HG02884 (cell line): ENCODE data around the gene PLPP6.

Experiments
- ATAC-seq: cut with Tn5 transposase; IDR thresholded peaks from one replicate; pipeline ENCODE4 v1.9.1; 2021; ENCODE audit warnings: mild to moderate bottlenecking, moderate library complexity; ENCODE audit not compliant: unreplicated experiment

Gene PLPP6

DNA sequence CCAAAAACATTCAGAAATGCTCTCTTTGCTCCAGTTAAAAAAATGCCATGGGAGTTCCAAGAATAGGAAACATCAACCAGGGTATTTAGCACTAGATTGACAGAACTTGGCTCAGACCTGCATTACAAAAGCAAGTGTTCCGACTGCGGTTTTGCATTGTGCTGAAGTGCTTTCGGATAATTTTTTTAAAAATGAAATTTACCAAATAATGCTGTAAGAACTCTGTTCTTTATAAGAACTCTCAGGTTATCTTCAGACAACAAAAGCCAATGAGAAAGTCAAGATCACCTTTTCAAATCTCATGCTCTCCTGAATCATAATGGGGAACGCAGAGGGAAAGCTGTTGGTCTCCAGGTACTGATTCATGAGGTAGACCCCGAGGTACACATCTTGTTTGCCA is 483 bp upstream of the PLPP6 start:
- ATAC-seq = no peak

DNA sequence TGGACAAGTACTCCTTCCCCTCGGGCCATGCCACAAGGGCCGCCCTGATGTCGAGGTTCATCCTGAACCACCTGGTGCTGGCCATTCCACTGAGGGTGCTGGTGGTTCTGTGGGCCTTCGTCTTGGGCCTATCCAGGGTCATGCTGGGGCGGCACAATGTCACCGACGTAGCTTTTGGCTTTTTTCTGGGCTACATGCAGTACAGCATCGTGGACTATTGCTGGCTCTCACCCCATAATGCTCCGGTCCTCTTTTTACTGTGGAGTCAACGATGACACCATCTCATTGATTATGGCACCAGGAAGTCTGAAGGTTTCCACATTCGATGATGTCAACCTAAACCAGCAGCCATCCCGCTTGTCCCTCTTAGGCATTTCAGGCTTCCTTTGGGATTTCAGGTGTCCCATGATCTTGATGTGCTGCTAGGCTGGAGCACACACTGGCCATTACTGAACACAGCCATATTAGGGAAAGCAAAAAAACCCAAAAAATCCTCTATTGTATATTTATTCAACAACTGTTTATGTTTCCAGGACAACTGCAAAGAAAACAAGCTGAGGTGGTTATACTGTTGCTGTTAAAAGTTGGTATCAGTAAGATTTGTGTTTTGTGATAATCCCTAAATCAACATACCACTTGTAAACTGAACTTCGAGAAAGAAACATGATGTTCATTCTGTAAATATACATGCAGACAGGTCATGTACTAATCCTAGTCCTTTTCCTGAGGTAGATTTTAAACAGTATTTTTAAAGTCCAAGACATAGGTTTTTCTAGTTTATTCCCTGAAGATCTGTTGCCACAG is 1.1 kb downstream of the PLPP6 start:
- no peak for ATAC-seq

DNA sequence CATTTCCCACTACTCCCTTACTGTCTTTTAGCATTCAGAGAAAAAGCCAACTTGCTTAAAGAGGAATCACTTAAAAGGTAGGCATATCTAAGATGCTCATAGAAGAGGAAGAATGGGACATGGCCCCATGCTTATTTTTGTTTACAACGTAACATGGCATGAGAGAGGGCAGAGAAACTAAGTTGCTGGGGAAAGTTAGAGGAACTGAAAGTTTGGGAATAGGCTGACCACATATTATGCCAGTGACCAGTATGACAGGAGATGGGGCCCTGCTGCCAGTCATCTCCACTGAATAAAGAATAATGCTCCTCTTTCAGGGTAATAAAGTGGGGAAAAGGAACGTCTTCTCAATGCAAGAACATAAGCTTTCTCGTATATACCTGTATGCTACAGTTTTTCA is 1.9 kb downstream of the PLPP6 start:
- no peak for ATAC-seq

DNA sequence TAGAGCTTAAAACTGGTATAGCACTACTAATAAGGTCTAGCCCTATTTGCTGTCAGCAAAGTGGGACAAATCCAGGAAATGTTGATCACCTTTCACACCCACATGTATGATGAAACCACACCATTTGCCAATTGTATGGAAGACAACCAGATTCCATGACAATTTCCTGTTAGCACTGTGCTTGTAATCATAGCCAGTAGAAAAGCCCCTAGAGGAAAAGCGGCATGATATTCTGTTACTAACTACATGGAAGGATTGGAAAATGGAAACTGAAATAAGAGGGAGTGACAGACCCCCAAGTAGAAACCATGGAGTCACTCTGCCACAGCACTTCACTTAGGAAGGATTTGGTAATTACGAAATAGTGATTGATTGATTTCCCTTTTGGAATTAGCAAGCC is 3.3 kb downstream of the PLPP6 start:
- ATAC-seq = no peak

DNA sequence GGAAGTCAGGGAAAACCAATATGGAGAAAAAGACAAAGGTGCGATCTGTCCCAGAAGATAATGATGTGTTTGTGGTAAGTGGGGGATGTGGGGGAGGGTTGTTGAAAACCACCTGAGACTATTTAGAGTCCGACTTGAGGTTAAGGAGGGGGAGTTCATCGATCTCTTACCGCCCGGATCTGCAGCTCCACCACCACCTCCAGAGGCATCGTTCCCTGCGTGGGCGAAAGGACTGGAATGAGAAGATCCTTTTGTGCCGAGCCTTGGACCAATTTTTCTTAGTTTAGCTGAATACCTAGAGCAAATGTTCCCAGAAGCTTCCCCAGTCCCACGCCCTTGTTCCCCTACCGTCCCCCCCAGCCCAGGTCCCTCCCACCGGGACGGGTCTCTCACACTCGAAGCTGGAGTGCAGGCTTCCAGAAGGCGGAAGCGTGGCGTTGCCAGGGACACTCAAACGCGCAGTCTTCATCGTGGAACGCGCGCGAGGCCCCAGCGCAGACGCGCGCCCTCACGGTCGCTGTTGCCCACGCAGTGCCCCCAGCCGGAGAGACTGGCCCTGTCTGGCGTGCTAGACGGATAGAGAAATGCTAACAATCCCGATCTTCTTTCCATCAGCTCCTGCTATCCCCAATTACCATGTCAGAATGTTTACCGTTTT is 4.1 kb downstream of the PLPP6 start, which contains the start of gene SPATA6L:
Gene SPATA6L, minus strand, starts transcription at position 439 of the 658 bp plus-strand sequence. Its CDS starts 230 bp downstream, at position 209.
- peak; percentile 28 for ATAC-seq

DNA sequence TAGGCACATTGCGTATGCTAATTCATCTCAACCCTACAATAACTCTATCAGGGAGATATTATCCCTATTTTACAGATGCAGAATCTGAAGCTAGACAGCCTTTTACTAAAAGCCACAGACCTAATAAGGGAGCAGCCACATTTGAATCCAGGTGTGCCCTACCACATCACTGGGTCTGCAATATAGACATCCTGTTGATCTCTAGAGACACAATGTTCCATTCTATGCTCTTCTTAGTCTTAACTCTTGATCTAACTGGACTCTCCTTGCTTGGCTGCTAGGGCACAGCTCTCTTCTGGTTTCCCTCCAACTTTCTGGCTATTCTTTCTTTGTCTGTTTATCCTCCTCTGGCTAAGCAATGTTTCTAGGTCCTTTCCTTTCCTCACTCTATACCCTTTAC is 5.6 kb downstream of the PLPP6 start:
- ATAC-seq = no peak

DNA sequence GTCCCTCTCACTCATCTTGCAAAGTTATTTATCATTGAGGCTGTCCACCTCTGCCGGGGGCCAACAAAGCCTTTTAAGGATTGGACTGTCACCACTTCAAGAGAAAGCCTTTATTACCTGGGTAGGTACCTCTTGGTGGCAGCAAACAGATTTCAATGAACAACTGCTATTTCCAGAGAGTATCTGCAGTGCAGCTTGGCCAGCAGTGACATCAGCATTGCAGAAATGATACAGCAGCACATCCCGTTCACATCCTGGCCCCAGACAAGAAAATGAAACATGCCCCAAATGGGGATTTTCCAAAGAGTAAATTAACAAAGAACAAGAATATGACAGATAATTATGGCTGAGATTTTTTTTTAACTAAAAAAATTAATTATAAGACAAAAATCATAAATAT is 6.5 kb downstream of the PLPP6 start:
- no peak for ATAC-seq

DNA sequence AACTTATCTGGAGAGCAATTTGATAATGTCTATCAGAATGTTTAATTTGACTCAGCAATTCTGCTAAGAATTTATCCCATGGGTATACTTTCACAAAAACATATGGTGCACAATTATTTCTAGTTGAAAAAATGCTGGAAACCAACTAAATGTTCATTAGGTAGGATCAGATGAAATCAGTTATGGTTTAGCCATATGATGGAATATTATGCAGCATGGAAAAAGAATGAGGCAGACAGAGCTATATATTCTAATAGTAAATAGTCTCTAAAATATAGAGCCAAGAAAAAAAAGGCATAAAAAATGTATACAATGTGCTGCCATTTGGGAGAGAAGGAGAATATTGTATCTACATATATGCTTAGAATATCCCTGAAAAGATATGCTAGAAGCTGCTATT is 7.8 kb downstream of the PLPP6 start:
- no peak for ATAC-seq

DNA sequence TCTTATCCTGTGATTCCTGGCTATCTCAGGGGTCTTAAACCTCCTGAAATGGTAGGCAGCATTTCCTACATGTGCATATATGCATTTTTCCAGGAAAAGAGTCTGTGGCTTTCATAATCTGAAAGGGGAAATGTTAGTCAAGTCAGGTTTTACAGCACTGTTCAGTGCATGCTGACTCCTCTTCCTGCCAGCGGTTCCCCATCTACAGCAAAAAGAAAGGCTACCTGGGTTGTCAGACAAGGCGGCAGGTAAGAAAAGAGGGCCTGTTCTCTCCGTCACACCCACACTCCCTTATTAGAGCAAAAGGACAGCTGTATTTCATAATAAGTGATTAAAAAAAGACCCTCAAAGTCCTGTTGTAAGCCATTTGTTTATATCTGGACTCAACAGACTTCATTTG is 8.5 kb downstream of the PLPP6 start:
- no peak for ATAC-seq

DNA sequence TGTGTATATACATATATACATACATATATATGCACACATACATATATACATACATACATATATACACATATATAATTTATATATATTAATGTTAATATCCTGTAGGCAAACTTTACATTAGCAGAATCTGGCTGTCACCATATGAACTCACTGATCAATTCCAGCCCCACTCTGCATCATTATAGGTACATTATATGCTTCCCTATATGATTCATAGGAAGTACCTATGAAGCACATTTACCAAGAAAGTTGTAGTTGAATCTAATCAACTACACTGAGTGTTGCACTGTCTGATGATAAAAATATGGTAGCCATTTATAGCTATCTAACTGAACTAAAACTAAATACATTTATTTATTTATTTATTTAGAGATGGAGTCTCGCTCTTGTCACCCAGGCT is 9.6 kb downstream of the PLPP6 start:
- no peak for ATAC-seq

DNA sequence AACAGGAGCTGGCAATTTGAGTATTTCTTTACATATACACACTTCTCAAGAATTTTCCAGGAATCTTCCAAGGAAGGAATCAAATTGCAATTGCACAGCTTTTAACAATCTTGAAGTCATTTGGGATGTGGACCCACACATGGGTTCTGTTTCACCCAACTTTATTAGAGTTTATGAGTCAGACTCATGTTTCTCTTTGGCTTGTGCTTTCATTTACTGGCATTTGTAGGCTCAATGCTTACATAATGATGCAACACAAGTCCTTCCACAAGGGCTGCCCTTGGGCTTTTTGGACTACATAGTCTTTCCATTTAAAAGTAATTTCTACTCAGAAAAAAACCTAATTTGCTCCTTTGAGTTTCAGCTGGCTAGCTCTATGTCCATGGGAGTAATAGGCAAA is 12.7 kb downstream of the PLPP6 start:
- ATAC-seq = no peak

DNA sequence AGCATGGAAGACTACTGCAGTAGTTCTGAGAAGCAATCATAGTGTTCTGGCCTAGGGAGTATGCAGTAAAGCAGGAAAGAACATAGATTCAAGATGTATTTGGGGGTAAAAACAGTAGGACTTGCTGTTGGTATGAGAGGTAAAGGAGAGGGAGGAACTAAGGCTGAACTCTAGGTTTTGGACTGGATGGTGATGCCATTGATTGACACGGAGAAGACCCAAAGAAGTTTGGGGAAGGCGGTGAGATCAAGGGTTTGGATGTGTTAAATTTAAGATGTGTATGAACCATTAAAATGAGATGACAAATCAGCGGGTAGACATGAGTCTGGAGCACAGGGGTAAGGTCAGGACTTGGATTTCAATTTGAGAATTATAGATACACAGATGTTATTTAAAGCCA is 15.3 kb downstream of the PLPP6 start:
- no peak for ATAC-seq

DNA sequence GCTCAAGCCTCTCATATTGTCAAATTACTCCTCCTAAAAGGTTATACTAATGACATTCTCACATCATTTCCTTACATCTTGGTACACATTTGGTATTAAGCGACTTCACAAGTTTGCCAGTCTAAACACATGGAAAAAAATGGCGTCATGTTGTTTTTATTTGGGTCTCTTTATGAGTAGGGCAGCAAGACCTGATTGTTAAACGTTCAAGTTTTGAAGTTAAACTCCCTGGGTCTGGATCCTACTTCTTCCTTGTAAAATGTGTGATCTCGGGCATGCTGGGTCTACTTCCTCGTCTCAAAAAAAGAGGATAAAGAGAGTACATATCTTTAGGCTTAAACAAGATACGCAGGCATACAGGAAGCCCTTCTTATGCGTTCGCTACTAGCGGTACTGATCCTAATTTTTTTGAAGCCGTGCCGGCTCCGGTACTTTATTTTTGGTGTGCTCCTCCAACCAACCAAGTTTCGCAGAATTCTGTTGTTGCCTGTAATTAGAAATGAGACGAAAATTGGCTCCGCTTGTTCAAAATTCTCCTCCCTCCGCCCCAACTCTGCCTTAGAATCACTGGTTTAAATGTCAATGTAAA is 16.7 kb downstream of the PLPP6 start:
- peak; percentile 7 for ATAC-seq

DNA sequence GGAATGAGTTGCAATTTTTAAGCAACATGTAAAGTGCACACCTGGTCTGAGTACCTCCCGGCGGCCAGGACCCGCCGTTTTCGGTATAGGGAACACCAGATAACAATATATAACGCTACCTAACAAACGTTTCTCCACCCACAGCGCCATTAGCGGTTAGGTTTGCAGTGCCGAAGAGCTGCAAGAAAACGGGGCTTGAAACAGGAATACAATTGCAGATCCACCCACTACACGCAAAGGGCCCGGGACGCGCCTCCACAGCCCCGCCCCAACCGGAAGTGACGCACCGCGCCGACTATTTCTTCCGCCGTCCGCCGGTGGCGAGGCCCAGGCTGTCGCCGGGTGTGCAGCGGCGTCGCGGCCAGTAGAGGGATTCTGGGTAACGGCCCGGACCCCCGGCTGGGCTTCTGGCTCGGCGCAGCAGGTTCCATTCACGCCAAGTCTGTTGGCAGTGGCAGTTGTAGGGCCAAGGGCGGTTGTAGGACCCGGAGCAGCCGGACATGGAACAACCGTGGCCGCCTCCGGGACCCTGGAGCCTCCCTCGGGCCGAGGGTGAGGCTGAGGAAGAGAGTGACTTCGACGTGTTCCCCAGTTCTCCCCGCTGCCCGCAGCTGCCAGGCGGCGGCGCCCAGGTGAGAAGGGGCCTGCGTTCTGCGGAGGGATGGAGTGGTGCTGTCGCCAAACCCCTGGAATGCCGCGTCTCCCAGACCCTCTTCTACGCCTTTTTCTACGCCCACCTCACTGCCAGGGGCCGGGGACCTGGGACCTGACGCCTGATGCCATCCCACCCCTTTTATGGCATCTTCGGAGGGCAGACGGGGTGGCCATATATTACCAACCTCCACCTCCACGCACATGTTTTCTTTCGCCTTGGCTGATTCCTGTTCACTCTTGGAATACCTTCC is 17.4 kb downstream of the PLPP6 start, which contains the start of gene CDC37L1:
Gene CDC37L1, plus strand, starts transcription at position 302 of the 905 bp plus-strand sequence. Its CDS starts 199 bp downstream, at position 501.
- ATAC-seq = peak; percentile 90

DNA sequence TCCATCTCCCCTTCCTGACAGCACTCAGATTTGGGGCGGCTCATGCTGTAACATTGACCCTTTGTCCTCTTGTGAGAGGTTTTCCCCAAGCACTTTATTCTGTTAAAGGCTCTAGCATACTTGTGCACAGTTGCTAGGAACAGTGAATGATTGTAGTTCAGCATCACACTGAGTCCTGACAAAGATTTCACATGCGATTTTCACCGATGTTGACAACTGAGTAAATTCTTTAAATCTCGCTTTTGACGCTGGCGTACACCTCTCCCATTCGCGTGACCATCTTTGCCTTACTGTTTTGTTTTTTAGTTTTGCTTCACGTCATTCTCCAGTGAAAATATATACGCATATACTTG is 18.1 kb downstream of the PLPP6 start:
- ATAC-seq = no peak

DNA sequence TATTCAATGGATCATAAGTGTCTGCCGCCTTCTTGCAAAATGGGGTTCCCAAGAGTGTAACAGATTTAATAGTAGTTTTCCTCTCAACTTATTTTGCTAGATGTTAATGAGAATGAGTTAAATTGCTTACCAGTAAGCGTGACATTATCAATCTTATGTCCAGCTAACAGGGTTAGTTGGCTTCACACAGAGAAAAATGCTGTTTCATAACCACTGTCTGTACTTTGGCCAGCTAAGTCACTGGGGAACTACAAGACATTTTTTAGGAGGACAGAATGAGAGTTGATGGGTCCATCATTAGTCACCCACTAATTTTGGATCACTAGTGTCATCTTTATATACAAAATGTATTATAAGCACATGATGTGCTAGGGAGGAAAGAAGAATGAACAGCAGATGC is 18.7 kb downstream of the PLPP6 start:
- no peak for ATAC-seq

DNA sequence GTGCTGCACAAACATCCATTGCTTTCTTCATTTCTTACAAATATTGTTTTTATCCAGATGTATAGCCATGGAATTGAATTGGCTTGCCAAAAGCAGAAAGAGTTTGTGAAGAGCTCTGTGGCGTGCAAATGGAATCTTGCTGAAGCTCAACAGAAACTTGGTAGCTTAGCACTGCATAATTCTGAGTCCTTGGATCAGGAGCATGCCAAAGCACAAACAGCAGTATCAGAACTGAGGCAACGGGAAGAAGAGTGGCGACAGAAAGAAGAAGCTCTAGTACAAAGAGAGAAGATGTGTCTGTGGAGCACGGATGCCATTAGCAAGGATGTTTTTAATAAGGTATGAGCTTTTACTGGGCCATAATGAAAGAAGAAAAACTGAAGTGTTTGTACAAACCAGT is 22.7 kb downstream of the PLPP6 start:
- ATAC-seq = no peak

DNA sequence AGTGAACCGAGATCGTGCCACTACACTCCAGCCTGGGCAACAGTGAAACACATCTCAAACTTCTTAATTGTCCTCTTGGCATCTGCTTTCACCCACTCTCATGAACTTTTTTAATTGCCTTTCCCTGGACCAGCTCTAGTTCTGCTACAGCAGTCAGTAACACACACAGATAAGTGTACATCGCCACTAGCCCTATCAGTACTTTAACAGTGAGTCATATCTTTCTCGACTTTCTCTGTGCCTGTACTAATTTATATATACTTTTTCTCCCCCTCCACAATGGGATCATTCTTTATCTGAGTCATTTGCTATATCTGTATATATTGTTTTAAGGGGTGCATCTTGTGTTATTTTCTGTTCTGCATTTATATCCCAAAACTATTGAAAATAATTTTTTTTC is 24.0 kb downstream of the PLPP6 start:
- ATAC-seq = no peak

DNA sequence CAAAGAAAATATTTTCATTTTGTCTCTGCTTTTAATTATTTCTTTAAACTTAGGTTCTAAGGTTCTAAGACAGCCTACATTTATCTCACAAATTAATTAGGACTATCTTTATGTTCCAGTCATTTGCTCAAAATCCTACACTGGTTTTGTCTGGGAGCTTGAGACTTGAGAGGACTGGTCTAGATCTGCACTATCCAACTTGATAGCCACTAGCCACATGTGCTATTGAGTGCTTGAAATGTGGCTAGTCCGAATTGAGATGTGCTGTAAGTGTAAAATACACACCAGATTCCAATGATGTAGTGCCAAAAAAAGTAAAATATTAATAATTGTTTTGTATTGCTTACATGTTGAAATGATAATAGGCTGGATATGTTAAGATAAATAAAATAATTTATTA is 24.5 kb downstream of the PLPP6 start:
- ATAC-seq = no peak

DNA sequence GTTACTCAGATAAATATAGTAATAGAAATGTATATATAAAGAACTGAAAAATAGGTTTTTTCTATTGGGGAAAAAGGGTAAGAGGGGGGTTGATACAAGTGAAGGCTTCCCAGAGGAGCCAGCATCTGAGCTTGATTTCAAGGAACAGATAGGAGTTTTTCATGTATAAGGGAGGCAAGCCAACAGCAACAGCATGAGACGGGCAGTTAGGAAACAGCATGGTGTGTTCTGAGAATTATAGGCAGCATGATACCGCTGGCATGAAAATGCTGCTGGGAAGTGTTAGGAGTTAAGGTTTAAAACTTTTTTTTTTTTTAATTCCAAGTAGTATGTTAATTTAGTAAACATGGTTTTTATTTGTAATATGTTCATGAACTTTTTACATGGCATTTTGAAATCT is 26.9 kb downstream of the PLPP6 start:
- ATAC-seq = no peak

DNA sequence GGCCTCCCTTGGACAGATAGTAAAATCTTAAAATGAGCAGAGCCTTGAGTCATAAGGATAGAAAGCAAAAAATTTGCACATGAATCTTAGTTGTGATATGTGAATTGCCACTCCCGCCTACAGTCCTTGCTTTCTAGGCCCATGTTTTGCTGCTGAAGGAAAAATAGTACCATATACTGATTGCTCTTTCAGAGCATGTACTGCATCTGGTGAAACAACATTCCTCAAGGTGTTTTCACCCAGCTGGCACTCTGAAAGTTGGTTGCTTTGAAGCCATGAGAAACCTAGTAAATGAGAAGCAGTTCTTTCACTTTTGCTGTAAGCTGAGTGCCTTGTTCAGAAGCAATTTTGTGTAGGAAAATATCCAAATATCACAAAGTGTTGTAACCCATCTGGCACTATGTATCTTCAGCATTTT is 27.6 kb downstream of the PLPP6 start:
- peak; percentile 66 for ATAC-seq
